Stimulated activated CD4-positive, alpha-beta T cell treated with anti-CD3 and anti-CD28 coated beads, Interleukin-2, amount 100 ng/mL, for 4 hours (primary cell): ENCODE measurements around the gene FAM13B.
"Not testable (repeated sequence)": the region's sequence is repeated elsewhere in the genome, so short reads cannot be mapped to it uniquely, and the experiment has no call there.

Source experiments
- DNase-seq: peaks from one replicate; pipeline ENCODE4 v3.0.0-alpha.2; 2020; ENCODE audit warnings: low read depth

Gene FAM13B

DNA sequence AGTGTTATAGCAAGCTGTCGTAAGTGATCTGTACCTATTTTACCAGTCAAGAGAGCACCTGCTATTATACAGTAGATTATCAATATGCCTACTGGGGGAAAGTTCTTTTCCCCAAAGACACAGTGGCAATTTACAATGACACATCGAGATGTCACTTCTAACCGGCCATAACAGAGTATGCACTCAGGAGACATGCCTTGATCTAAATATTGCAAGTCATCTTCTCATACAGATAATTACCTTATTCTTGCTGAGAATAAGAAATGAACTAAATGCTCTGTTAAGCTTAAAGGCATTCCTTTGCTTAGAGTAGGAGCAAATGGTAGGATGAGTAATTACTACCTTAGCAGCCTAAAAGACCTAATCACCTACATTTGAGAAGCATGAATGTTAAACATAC, 72.1 kb downstream of the FAM13B start:
- DNase-seq = no peak

DNA sequence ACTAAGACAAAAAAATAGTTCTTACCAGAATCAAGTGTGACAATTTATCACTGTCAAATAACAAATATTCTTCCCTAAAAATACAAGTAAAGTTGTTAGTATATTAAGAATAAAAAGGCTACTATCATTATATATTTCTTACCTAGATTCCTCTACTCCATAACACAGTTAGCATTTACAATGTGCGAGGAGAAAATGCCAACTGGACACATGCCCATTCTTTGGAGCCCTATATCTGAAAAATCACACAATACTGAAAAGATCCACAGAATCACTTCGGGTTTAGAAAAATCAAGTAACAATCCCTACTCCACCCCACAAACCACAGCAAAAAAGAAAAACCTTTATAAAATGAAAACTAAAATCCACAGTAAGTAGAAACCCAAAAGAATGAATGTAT, 72.7 kb downstream of the FAM13B start:
- DNase-seq = no peak

DNA sequence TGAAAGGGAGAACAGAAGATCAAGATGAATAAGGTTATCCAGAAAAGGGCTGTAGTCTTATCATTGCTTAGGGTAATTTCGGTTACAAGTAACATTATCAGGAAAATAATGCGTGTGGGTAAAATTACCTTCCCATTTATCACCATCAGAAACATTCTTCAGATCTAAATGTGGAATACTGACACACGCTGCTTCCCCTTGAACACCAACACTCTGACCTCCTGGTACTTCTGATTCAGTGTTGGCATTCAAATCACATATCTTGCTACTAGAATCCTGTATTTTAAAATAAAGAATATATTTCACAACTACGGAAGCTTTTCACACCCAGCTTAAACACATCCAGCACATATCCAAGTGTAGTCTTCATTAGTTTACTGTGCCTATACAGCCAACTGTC, 73.4 kb downstream of the FAM13B start:
- DNase-seq = no peak

DNA sequence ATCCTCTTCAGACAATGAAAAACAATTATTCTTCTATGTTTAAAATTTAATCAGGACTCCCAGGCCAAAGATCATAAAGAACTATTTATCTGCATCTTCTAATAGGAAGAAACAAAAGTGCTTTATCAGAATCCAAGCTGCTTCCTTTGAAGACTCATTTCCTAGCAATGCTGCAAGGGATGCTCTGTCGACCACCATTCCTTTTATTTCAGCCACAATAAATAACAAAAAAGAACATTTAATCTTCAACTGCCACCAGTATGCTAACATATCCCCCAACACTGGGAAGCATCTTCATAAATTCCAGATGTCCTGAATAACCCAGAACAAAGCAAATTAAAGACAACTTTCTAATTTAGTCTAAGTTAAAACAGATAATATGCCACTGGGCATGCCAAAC, 74.9 kb downstream of the FAM13B start:
- DNase-seq = no peak

DNA sequence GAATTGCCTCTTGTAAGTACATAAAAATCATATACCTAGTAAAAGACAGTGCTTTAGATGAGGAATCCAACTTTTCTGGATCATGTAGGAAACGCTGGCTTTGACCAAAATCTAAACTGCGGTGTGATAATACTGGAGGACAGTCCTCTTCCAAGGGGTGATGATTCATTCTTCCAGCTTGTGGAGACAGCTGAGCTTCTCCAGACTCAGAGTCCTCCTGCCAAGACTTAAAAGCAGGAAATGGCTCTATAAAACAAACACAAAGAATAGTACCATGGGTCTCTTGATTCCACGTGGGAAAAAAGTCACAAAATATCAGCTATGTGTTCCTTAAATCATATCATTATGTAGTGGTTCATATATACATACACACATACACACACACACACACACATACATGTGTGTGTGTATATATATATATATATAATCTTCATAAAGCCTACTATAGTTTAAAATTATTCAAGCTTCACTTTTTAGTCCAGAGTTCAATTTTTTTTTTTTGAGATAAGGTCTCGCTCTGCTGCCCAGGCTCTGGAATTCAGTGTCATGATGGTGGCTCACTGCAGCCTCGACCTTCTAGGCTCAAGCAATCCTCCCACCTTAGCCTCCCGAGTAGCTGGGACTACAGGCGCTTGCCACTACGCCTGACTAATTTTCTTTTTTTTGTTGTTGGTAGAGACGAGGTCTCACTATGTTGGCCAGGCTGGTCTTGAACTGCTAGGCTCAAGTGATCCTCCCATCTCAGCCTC, 78.6 kb downstream of the FAM13B start:
- DNase-seq = no peak

DNA sequence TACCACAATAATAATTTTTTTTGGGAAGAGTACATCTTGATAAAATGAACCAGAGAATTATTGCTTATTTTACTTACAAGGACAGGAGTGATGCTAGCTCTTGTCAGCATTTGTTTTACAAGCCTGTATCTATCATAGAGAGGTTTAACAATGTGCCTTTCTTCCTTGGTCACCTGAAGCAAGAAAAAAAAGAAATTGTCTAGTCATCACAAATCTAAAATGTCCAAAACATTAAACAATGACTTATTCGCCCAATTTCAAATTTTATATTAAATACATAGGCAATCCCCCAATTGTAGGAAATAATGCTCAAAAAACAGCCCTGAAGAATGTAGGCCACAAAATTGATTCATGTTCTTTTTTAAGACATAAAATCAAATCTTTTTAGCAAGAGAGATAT, 87.1 kb downstream of the FAM13B start:
- DNase-seq = no peak

DNA sequence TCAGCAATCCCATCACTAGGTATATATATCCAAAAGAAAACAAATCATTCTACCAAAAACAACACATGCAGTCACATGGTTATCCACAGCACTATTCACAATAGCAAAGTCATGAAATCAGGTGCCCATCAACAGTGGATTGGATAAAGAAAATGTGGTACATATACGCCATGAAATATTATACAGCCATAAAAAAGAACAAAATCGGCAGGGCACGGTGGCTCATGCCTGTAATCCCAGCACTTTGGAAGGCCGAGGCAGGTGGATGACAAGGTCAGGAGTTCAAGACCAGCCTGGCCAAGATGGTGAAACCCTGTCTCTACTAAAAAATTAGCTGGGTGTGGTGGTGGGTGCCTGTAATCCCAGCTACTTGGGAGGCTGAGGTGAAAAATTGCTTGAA, 88.6 kb downstream of the FAM13B start:
- not testable (repeated sequence) for DNase-seq

DNA sequence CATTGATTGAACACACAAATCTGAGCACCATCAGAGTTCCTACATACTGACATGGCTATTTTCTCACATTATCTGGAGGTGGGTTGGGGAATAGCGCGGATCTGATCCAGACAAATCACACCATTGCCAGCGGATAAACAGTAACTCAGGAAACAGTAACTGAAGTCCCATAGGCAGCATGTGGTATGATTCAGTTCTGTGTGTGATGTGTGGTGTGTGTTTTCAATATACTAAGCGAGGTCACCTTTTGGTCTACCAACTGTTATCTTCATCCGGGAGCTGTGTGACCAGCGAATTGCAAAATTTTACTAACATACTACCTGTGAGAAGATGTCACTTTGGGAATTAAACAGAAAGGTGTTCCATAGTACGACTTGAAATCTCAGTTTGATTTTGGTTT, 93.5 kb downstream of the FAM13B start:
- DNase-seq = no peak

DNA sequence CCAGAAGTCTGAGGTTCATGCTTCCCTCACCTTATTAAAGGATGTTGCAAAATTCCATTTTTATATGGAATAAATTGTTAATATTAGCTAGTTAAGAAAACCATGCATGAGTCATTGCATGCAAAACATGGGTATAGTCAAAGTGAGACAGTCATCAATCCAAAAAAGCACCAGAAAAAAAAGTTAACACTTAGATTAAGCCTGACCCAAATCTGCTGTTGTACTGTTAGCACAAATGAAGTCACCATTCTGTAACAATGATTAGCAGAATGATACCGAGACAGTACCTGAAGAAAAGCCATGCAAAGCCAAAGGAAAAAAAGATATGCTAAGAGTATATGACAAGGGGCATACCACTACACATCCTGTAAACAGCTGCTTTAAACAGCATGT, 94.1 kb downstream of the FAM13B start:
- DNase-seq = no peak

DNA sequence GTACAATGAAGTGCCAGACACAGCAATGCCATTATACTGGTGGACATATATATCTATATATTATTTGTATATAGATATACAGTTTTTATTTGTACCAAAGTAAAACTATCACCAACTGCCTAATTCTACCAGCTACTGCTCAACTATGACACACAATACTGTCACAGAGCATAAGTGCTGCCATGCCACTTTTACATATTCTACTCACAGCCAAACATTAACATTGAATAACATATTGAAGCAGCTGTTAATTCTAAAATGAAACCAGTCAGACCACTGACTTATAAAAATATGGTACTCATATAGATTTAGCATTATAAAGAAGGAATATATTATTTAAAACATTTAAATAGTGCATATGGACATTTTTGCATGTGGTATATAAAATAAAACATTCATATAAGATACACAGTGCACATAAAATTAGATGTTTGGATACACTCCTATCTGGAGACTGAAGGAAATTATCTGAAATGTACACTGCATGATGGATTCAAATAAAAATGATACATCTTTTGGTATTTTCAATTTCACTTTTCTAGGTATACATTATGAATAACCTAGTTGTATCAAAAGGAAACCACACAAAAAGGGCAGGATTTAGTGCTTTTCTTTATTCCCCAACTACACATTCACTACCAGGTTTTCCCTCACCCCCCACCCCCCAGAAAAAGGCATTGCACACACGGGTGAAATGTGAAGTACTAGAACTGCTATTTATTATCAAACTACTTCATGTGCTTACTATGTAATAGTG, 94.7 kb downstream of the FAM13B start:
- DNase-seq = no peak

DNA sequence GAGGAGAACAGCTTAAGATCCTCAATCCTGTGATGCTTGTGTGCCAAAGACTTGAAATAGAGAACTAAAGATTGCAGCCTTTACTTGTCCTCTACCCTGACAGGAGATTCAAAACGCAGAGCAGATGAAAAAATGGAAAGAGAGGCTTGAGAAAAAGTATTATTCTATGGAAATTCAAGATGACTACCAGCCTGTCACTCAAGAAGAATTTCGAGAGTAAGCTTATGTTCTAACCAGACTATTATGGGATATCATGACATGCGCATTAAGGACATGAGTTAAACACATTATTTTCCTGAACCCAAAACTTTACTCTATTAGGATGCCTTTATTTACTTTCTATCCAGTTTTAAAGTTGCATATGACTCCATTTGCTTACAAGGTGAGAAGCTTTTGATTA, 97.2 kb downstream of the FAM13B start:
- no peak for DNase-seq

DNA sequence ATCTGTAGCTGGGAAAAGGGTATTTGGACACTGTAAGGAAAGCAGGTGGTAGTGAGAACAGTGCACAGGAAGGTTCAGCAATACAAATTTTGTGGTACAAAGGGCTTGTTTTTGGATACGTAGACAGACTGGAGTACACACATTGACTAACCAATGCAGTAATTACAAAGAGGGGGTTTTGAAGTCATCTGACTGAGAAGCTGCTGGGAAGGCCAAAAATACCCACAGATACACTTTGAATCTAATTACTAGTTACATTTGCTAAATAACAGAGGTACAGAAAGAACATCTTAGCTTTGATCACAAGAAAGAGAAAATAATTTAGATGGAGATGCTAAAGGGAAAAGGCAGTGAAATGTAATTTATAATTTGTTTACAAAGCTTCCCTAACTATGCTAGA, 97.7 kb downstream of the FAM13B start:
- no peak for DNase-seq

DNA sequence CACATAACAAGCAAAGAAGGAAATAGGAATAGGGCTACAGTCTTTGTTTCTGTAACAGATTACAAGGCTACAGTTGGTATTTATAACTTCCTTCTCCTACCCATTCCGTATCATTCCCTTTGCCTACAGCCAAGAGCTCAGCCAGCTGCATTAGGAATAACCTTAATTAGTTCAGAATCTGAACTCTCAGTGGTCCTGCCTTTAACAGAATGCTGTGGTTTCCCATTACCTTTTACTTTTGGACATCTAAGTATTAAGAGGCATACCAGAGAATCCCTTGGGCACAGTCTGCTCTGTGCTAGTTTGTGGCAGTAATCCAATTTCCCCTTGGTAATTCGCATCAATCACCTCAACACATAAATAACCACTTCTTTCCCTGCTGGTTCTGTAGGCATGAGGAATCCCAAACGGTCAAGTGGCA, 99.4 kb downstream of the FAM13B start:
- no peak for DNase-seq

DNA sequence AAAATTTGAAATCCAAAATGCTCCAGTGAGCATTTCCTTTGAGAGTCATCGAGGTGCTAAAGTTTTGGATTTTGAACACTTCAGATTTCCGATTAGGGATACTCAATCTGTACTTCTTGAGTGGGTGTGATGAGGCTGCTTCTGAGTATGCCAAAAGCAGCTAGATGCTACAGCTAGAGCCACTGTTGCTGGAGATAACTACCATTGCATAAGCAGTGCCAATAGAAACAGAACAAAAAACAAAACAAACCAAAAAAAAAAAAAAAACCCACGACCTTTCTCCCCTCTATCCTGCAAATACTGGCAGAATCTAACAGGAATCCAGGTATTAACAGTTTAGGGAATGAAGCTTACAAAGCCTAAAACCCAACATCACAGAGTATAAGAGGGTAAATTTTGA, 100.1 kb downstream of the FAM13B start:
- no peak for DNase-seq

DNA sequence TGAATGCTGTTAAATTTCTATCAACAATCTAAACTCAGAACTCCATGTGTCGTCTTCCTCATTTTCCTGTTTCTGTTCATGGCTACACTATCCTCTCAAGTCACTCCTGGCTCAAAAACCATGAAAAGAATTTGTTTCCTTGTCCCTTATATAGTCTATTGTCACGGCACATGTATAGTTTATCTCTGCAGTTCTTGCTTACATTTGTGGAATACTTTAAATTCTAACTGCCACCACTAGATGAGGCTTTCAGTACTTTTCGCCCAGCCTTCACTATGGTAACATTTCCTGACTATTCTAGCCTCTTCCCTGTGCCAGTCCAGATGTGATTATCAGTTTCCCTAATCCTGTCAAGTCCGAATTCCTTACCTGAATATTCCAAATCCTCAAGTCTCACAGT, 109.0 kb downstream of the FAM13B start:
- DNase-seq = no peak

DNA sequence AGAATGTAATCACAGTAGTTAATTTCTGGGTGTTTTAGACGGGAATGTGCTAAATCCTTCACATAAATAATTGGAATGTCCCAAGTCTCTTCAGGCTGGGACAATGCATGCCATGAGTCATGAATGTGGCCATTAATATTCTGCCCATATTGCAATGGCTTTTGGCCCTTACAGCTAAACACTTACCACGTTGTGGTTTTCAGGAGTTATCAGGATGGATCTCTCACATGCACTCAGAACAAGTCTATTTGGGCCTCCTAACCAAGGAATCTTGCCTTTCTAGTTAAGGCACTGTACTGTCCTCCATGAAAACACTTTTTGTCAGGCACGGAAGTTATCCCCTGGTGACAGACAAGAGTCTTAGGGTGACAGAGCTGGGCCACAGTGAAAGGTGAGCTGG, 110.9 kb downstream of the FAM13B start:
- no peak for DNase-seq

DNA sequence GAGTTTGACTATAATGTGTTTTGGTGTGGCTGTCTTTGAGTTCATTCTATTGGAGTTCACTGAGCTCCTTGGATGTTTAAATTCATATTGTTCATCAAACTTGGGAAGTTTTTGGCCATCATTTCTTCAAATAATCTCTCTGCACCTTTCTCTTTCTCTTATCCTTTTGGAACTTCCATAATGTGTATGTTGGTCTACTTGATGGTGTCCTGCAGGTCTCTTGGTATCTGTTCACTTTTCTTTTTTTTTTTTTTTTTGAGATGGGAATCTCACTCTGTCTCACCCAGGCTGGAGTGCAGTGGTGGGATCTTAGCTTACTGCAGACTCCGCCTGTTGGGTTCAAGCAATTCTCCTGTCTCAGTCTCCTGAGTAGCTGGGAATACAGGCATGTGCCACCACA, 116.0 kb downstream of the FAM13B start:
- no peak for DNase-seq

DNA sequence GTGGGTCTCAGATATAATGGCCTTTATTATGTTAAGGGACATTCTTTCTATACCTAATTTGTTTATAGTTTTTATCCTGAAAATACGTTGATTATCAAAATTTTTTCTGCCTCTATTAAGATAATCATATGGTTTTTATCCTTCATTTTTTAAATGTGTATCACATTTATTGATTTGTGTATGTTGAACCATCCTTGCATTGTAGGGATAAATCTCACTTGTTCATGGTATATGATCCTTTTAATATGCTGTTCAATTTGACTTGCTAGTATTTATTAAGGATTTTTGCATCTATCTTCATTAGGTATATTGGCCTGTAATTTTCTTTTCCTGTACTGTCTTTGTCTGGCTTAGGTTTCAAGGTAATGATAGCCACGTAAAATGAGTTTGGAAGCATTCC, 118.1 kb downstream of the FAM13B start:
- DNase-seq = no peak

DNA sequence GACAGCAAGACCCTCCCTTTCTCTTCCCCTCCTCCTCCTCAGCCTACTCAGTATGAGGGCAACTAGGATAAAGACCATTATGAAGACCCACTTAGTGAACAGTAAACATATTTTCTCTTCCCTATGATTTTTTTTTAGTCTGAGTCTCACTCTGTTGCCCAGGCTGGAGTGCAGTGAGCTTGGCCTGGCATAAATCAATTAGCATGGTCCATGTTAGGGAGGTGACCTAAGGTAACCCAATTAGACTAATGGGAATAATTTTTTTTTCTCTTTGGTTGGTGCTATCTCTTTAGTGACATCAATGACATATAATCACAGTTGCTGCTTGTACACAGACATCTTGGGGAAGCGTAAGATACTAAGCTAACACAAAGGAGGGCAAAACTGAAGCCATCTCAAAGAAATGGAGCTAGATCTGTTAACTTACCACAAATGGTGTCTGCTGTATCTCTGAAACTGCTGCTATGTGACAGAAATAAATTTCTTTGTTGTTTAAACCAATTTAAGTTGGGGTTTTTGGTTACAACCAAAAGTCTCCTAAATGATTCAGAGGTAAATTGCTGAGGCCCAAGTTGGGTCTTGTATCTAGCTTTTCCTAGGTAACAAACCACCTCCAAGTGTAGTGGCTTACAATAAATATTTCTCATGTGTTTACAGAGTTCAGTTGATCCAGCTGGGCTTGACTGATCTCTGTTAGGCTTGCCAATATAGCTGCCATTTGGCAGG, 130.3 kb downstream of the FAM13B start:
- no peak for DNase-seq

DNA sequence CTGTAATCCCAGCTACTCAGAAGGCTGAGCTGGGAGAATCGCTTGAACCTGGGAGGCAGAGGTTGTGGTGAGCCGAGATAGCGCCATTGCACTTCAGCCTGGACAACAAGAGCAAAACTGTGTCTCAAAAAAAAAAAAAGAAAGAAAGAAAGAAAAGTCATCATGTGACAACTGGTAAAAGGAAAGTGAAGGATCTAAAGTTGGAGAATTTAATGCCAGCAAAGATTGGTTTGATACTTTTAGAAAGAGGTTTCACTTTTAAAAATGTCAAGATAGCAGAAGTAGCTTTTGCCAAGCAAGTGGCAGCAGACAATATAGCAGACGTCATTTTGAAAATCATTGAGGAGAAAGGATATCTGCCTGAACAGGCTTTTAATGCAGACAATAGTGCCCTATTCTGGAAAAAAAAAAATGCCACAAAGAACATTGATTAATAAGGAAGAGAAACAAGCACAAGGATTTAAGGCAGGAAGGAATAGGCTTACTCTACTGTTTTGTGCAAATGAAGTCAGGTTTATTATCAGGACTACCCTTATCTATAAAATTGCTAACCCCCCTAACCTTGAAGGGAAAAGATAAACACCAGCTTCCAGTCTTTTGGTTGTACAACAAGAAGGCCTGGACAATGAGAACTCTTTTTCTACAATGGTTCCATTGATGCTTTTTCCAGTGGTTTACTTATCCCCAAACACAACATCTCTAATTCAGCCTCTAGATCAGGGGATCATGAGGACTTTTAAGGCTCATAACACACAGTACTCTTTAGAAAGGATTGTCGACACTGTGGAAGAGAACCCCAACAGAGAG, 131.7 kb downstream of the FAM13B start:
- DNase-seq = no peak

DNA sequence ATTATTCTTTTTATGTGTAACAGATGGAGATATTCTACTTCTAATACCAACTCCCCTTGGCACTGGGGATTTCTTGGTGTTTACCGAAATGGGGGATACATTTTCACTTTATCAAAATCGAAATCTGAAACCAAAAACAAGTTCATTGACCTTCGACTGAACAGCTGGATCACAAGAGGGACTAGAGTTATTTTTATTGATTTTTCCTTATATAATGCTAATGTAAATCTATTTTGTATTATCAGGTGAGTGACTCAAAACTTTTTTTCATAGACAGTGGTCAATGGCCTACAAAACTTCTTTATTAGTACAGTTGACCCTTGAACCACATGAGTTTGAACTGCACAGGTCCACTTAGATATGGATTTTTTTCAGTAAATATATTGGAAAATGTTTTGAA, 133.4 kb downstream of the FAM13B start:
- no peak for DNase-seq

DNA sequence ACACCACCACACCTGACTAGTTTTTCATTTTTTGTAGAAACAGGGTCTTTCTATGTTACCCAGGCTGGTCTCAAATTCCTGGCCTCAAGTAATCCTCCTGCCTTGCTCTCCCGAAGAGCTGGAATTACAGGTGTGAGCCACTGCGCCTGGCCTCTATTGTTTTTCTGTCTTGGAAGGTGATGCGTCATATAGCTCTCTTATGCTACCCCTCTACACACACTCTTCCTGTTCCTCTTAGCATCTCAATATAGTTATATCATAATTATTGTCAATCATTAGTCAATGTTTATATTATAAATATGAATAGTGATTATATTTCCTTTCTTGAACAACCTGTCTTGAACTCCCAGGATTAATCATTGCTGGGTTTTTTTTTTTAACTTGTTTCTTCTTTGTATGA, 136.3 kb downstream of the FAM13B start:
- no peak for DNase-seq
